DMS114 treated with DMSO at 0.1 percent for 48 hours (cell line): ENCODE results near the gene CAPN1.
"Not testable (repeated sequence)": the region's sequence is repeated elsewhere in the genome, so short reads cannot be mapped to it uniquely, and the experiment has no call there.

ENCODE experiments used
- DNase-seq: peaks from one replicate; lab custom pipeline; 2025; ENCODE audit not compliant: unreplicated experiment; lab: John Stamatoyannopoulos, UW

The CAPN1 gene

DNA sequence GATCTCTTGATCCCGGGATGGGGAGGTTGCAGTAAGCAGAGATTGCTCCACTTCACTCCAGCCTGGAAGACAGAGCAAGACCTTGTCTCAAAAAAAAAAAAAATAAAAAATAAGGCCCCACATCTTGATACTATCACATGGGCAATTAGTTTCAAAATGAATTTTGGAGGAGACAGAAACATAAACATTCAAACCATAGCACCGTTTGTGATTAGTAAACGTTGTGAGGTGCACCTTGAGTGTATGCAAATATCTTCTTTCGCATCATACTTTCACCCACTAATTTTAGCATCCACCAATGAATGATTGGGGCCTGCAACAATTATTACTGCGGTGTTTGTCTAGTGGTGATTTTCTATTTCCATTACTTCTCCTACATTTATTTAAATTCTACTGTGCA lies 22.7 kb upstream of the CAPN1 start:
- no peak for DNase-seq

DNA sequence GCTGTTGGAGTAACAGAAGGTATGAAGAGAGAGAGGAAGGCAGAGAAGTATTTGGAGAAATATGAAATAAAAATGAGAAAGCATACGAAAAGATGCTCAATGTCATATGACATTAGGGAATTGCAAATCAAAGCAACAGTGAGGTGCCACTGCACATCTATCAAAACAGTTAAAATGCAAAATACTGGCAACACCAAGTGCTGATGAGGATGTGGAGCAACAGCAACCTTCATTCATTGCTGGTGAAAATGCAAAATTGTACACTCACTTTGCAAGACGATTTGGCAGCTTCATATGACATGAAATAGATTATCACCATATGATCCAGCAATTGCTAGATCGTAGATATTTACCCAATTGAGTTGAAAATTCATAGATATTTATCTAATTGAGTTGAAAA lies 21.1 kb upstream of the CAPN1 start:
- no peak for DNase-seq

DNA sequence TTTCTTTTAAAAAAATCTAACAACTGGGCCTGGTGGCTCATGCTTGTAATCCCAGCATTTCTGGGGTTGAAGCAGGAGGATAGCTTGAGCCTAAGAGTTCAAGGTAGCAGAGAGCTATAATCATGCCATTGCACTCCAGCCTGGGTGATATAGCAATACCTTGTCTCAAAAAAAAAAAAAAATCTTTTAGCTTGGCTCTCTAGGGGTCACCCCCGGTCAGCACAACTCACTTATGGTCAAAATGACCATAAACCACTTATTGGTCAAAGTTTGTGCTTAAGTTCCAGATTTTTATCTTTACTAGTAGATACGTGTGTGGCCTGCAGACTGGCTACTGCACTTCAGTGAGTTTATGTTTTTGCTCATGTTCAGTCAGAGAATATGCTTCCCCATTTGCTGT lies 18.0 kb upstream of the CAPN1 start:
- DNase-seq = no peak

DNA sequence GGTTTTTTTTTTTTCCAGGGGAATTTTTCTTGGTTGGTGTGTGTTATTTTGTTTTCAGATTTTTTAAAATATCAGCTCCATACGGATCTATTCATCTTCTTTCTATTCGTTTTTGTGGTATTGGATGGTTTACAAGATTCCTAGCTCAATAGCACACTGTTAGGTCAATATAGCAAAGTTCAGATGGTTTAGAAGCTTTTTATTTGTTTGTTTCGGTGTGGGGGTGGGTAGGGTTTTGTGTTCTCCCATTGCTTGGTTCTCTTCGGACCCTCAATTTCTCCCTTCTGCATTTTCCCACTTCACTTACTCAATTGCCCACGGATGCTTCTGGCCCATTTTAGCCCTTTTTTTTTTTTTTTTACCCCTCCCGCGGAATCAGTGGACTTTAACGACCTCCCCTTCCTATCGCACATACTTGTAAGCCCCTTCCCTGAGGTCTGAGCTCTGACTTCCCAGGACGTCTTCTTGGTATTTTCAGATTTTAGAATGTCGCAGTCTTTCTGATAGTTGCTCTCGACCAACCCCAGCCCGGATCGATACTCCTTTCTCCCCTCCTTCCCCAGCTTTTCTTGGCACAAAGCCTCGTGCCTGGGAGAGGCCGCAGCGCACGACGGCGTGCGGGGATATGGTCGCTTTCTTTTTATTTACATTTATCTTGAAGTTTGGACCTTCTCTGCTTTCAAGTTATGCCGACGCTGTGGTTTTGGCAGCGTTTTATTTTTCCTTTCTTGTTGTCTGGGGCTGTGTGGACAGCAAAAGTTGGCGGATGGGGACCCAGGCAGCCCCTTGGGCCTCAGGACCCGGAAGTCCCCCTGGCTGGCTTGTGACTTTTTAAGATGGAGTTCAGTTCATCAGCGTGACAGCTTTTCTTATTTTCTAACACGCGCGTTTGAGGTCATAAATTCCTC lies 16.1 kb upstream of the CAPN1 start:
- DNase-seq = no peak

DNA sequence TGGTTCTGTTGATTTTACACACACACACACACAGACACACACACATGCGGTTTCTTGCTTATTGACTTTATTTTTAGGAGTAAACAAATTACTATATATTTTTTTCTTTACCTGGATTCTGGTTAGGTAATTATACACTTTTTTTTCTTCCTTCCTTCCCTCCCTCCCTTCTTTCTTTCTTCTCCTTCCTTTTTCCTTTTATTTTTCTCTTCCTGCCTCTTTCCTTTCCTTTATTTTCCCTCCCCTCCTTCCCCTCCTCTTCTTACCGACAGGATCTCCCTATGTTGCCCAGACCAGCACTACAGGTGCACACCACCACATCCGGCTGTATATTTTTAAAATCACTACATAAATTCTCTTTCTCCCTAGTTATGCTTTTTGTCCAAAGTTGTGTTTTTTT lies 14.8 kb upstream of the CAPN1 start:
- no peak for DNase-seq

DNA sequence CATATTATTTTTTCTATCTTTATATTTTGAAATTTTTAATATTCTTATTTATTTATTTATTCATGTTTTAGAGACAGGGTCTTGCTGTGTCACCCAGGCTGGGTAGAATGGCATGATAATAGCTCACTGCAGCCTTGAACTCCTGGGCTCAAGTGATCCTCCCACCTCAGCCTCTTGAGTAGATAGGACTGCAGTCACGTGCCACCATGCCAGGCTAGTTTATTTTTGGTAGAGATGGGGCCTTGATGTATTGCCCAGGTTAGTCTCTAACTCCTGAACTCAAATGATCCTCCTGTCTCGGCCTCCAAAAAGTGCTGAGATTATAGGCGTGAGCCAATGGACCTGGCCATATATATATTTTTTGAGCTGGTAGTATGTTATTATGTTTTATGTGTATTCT lies 14.1 kb upstream of the CAPN1 start:
- no peak for DNase-seq

DNA sequence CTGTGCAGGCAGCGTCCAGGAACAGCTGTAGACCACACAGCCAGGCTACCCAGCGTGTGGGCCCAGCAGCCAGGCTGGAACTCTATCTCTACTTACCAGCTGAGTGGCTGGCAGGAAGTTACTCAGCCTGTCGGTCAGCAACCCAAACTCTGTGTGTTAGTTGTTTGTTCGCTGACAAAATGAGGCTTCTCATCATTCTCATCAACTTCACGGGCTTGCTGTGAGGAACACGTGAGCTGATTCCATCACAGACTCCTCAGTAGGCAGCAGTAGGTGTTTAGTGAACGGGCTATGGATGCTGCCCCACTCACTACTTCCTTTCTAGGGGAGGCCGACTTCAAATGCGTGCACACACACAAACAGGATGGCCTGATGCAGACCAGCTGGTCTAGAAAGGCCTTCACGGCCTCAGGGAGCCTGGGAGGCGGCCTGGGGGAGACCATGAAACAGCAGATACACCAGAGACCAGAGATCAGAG lies 12.5 kb upstream of the CAPN1 start:
- no peak for DNase-seq

DNA sequence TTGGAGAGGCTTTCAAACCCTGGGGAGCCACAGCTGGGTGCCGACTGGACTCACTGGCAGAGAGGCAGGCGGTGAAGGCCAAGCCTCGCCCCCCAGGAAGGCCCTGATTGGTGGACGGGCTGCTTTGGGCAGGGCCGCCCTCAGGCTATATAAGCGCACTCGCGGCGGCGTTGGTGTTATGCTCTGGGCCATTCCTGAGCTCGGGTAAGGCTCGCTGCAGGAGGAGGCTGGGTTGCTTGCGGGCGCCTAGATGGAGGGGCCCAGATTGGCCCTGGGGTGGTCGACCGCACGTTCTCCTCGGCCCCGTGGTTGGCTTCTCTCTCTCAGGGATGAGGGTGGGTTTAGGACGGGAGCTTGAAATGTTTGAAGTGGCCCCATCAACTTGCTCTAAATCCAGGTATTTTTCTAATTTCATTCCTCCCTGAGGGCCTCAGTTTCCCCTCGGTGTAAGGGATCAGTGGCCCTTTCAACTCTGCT lies 11.6 kb upstream of the CAPN1 start, which contains the start of gene SPDYC:
TSS of gene SPDYC (plus strand) at position 176 of the 477 bp plus-strand sequence. CDS start 1,125 bp downstream, outside the sequence.
- DNase-seq = no peak

DNA sequence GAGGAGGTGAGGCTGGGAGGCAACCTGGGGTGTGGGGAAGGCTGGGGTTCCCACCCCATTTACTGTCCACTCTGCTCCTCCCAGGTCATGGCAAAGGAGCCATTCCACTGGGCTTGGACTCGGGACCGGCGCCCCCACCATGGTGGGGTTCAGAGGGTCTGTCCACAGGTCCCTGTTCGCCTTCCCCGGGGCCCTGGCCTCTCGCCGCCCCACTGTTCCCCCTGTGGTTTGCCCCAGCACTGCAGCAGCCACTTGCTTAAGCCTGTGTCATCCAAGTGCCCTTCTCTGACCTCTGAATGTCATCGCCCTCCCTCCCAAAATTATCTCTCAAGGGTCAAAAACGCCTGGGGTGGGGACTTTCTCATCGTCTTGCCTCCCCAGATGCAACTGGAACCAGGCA lies 9.1 kb upstream of the CAPN1 start:
- DNase-seq = no peak

DNA sequence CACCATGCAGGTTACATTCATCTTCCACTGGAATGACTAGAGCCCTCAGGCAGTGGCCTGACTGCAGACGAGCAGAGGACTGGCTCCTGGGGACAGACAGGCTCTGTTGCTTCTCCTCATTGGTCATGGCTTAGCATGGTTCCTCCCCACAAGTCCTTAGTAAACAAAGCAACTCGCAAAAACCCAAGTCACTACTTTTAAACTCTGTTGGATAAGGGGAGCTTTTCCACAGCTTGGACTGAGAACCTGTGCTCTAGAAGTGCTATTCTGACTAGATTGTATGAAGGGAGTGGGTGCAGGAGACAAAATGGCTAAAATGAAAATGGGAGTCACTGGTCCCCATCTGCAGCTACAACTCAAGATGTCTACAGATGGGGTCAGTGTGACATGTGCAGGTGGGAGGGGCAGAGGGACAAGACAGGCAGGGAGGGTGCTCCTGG lies 7.1 kb upstream of the CAPN1 start:
- DNase-seq = not testable (repeated sequence)

DNA sequence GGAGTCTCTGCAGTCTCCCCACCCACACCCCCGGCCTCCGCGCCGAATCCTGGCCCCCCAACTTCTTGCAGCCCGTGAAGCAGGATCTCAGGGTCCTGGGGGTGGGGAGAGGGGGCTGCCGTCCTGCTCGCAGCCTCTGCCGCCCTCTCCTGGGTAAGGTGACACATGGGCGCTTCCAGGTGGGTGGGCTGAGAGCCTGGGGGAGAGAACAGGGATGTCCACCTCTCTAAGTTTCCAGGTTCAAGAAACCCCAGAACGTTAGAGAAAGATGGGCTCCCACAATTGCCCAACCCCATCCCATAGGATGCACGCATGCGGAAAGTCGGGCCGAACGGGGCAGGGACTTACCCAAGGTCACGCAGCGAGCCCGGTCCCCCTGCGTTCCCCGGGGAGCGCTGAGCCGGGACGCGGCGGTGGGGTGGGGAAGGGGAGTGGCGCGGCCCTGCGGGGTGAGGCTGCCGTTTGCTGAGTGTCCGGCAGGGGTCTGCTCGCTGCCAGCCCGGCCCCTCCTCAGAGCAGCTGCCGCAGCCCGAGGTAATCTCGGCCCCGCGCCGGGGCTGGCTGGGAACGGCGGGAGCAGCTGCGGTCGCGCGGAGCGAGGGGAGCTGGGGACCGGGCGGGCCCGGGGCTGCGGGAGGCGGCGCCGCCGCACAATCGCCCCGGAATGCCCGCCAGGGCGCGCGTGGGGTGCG lies 705 bp upstream of the CAPN1 start:
- DNase-seq = peak; percentile 53

DNA sequence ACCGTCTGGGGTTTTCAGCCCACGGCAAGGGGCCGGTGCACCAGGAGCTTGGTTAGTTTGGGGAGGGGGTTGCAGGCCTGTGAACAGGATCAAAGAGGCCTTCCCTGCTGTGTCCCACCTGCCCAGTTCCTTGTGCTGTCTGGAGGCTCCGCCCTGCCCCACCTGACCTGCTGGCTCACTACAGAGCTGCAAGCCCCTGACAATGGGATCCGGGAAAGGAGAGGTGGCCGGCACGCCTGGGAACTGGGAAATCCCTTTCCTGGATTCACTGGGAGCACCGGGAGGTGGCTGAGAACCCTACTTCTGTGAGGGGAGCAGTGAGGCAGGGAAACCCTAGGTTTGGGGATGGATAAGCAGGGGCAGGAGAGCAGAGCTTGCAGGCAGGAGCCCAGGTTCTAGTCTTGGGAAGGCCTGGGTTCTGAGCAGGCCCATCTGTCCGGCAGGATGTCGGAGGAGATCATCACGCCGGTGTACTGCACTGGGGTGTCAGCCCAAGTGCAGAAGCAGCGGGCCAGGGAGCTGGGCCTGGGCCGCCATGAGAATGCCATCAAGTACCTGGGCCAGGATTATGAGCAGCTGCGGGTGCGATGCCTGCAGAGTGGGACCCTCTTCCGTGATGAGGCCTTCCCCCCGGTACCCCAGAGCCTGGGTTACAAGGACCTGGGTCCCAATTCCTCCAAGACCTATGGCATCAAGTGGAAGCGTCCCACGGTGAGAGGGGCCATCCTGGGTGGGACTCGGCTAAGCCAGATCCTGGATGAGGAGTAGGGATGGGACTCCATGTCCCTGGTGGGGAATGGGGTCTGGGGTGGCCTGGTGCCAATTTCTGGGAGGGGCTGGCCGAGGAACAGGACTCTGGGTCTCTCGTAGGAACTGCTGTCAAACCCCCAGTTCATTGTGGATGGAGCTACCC lies 786 bp downstream of the CAPN1 start:
- DNase-seq = no peak

DNA sequence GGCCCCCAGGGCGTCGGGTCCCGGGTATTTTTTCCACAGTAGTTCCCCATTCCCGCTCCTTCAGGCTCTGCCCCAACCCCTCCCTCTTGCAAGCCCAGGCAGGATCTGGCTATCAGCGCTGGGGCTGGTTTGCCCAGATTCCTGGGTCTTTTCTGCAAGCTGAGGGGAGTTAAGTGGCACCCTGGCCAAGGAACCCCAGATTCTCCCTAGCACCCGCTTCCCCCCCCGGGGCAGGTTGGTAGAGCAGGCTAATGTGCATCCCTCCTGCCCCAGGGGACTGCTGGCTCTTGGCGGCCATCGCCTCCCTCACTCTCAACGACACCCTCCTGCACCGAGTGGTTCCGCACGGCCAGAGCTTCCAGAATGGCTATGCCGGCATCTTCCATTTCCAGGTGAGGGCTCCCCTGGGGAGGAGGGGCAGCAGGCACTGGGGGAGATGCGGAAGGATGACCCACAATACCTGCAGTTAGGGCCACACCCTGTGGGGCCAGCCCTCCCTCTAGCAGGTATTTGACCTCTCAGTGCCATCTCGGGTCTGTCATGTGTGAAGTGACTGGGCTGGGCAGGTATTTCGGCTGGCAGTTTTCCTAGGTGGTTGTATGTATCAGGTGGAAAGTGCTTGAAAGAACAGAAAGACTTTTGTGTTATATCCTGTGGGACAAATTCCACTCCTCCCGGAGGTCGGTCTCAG lies 1.6 kb downstream of the CAPN1 start:
- DNase-seq = no peak

DNA sequence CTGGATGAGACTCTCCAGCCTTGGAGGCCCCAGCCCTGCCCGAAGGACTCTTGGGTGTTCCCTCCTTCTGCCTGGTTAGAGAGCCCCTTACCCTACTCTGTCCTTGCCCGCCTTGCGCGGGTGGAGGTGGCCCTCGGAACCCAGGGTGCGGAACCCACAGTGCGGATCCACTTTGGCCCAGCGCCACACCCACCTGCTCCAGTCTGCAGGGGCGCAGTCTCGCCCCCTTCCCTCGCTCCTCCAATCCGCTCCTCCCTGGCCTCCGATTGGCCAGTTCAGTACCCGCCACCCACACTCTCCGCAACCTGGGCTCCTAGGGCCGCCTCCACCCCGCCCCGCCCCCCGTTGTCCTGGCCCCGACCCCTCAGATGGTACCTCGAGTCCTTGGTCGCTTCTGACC lies 2.4 kb downstream of the CAPN1 start:
- no peak for DNase-seq

DNA sequence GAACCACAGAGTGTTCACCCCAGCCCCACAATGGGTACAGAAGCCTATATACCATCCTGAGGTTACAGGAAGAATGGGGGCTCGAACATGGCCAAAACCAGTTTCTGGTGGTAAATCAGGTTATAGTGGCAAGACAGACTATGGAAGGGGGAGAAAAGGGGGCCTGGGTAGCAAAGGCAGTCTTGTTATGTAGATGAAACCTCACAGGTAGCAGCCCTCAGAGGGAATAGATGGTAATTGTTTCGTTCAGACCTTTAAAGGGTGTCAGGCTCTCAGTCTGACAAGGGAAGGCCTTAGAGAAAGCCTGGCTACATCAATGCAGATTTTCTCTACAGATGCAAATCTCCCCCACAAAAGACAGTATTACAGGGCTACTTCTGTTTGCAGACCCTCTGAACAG lies 3.4 kb downstream of the CAPN1 start:
- no peak for DNase-seq

DNA sequence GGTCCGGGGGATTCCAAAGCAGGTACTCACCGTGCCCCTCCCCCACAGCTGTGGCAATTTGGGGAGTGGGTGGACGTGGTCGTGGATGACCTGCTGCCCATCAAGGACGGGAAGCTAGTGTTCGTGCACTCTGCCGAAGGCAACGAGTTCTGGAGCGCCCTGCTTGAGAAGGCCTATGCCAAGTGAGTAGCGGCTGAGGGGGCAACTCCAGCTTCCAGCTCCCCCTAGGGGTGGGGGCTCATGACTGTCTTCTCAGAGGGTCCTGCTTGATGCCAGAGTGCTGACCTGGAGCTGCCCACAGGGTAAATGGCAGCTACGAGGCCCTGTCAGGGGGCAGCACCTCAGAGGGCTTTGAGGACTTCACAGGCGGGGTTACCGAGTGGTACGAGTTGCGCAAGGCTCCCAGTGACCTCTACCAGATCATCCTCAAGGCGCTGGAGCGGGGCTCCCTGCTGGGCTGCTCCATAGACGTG lies 4.2 kb downstream of the CAPN1 start:
- no peak for DNase-seq

DNA sequence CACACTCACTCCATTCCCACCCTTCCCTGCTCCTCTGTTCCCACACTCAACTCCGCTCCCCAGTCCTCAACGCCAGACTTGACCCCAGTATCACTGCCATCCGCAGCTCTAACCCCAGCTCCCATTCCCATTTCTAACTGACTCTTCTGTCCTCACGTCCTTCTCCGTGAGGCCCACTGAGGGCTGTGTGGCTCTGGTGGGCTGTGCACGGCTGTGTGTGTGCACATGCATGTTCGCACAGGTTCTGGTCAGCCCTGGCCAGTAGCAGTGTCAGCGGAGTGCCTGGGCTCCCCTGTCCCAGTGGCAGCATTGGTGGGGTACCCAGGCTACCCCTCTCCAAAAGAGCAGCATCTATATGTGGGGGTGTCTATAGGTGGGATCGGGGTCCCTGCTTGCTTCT lies 5.0 kb downstream of the CAPN1 start:
- no peak for DNase-seq

DNA sequence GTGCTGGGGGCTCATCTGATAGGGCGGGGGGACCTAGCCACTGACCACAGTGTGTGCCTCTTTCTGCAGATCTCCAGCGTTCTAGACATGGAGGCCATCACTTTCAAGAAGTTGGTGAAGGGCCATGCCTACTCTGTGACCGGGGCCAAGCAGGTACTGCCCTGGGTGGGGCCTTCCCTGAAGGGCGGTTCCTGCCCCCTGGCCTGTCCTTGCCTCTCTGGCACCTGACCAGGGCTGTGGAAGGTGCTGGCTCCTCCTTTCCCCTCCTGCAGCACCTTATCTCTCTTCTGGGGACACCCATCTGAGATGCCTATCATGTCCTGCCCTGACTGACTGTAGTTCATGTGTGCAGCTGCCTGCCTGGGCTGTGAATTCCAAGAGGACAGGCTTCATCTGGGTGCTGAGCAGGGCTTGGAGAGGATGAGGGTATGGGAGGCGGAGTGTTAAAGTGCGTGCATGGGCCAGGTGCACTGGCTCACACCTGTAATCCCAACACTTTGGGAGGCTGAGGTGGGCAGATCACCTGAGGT lies 5.5 kb downstream of the CAPN1 start:
- no peak for DNase-seq

DNA sequence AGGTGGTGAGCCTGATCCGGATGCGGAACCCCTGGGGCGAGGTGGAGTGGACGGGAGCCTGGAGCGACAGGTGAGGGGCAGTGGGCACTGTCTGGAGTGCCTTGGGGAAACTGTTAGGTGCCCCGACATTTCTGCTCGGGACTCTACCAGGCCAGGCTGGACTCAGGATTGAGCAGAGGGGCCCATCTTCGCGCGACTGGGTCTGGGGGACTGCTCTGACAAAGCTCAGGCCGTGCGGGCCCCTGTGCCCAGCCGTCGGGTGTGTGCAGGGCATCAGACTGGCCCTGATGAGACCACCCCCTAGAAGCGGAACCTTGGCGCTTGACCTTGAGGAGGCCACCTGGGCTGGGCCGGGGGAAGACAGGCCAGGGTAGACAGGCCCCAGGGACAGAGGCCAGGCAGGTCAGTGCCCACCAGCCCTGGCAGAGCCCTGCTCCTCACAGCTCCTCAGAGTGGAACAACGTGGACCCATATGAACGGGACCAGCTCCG lies 6.3 kb downstream of the CAPN1 start:
- DNase-seq = no peak

DNA sequence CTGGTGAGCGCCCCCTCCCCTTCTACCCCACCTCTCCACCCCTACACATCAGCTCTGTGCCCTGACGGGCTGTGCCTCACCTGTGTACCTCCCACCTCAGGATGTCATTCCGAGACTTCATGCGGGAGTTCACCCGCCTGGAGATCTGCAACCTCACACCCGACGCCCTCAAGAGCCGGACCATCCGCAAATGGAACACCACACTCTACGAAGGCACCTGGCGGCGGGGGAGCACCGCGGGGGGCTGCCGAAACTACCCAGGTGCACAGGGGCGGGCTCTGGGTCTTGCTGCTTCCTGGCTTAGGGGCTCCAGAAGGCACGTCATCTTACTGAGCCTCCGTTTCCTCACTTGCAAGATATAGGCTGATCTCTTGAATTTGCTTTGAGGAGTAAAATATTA lies 6.8 kb downstream of the CAPN1 start:
- no peak for DNase-seq
